Measurements from ENCODE around the gene CDK5. TPM values are rescaled to one million over a fixed set of nuclear protein-coding genes. Genes with fewer than 3 reads are reported as not detected.

CDK5 gene
- total RNA-seq, 1 experiment from 2014 or later = 21.1 TPM

DNA sequence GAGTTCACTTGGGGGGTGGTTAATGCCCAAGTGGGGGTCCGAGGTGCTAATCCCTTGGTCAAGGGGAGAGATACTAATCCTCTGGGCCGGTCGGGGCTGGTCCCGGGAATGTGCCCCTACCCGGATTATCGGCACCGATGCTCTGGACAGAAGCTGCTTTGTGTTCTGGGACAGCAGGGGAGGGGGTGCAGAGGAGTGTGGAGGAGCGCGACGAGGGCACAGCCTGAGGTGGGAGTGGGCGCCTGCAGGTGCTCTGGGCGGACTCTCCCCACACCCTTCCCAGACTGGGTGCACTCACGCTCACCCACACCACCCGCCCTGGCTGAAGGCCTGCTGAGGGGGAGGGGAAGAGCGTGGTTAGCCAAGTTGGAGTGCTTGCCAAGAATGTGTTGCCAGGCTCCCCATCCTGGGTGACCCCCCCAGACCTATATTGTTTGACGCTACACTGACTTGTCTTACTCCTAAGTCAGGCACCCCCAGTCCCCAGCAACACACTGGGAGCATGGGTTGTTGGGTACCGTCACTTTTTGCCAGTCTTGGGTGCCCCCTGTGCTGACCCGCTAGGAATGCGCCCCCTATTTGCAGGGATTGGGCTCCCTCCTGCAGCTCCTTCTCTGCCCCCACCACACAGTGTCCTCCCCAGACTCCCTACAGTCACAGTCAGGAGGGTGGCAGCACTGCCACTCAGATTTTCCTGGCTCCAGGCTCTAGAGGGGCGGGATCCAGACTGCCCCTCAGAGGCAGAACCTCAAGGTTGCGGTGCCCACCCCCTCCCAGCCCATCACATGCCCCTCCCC lies 2.9 kb upstream of the CDK5 start:
- POLR2A ChIA-PET (ENCODE audit: low non-redundant PET) = interaction anchor here (0.5 kb wide), 1 partner anchor 734 kb away, joined by 3 read pairs; no protein-coding TSS in a partner anchor

DNA sequence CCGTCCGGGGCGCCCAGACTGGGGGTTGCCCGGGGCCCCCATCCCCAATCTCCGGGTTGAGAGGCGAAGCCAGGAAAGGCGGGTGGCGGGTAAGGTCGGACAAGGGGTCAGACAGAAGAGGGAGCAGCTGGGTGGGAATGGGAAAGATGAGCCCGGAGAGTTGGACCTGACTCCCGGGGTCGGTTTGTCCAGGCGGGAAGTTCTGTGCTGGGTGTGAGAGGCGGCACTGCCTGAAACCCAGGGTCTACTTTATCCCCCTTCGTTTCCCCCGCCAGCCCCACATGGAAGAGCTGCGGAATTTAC lies 2.4 kb upstream of the CDK5 start:
- H3K36me3 ChIP-seq (ENCODE audit: insufficient read depth, low read length, poor library complexity, severe bottlenecking) = peaks cover 10% of the 10 kb centered on the region
- BruUV-seq (replicated peaks) = no TSS peak
- H3K27me3 ChIP-seq (replicated peaks; ENCODE audit: insufficient read depth, low read depth, low read length, poor library complexity) = no peaks in the 10 kb centered on the region
- TF ChIP-seq, protein P1, sequence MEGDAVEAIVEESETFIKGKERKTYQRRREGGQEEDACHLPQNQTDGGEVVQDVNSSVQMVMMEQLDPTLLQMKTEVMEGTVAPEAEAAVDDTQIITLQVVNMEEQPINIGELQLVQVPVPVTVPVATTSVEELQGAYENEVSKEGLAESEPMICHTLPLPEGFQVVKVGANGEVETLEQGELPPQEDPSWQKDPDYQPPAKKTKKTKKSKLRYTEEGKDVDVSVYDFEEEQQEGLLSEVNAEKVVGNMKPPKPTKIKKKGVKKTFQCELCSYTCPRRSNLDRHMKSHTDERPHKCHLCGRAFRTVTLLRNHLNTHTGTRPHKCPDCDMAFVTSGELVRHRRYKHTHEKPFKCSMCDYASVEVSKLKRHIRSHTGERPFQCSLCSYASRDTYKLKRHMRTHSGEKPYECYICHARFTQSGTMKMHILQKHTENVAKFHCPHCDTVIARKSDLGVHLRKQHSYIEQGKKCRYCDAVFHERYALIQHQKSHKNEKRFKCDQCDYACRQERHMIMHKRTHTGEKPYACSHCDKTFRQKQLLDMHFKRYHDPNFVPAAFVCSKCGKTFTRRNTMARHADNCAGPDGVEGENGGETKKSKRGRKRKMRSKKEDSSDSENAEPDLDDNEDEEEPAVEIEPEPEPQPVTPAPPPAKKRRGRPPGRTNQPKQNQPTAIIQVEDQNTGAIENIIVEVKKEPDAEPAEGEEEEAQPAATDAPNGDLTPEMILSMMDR (conservative IDR thresholded peaks at IDR 0.05; ENCODE audit: low read depth, low read length) = no peak; the same call in 1 of the 2 replicates
- no peak for TF ChIP-seq EZH2 (IDR thresholded peaks at IDR 0.05; ENCODE audit: borderline replicate concordance, low read depth, low read length, poor library complexity, severe bottlenecking)
- no peak for DNase-seq (ENCODE audit: low spot score)
- peak overlapping the region; percentile 99 for H3K4me3 ChIP-seq (ENCODE audit: low read depth, low read length, poor library complexity, severe bottlenecking)
- H3K4me1 ChIP-seq (ENCODE audit: insufficient read depth, low read length, poor library complexity, severe bottlenecking) = peaks cover 34% of the 10 kb centered on the region
- peak overlapping the region; percentile 78 for H3K27ac ChIP-seq (ENCODE audit: low read depth, low read length, poor library complexity, severe bottlenecking)
- POLR2A ChIA-PET (ENCODE audit: low non-redundant PET) = no interaction called here
- CTCF ChIA-PET = interaction anchor here (1.0 kb wide), 1 partner anchor 32 kb away, joined by 3 read pairs; the partner anchor contains the start of gene ABCB8
- intact Hi-C loops (cut with micrococcal nuclease; ENCODE audit: unreplicated experiment) = no loop called here
- H3K9me3 ChIP-seq (ENCODE audit: low read depth, low read length, poor library complexity, severe bottlenecking) = no peaks in the 10 kb centered on the region

More for the DNA sequence above, 2.9 kb upstream of the CDK5 start:
- TF ChIP-seq EZH2 (IDR thresholded peaks at IDR 0.05; ENCODE audit: borderline replicate concordance, low read depth, low read length, poor library complexity, severe bottlenecking) = no peak
- TF ChIP-seq, protein P1 (conservative IDR thresholded peaks at IDR 0.05; ENCODE audit: low read depth, low read length) = peak; percentile 37; the same call in 1 of the 2 replicates
- peaks cover 34% of the 10 kb centered on the region for H3K4me1 ChIP-seq (ENCODE audit: insufficient read depth, low read length, poor library complexity, severe bottlenecking)
- H3K4me3 ChIP-seq (ENCODE audit: low read depth, low read length, poor library complexity, severe bottlenecking) = peak overlapping the region; percentile 99
- no peaks in the 10 kb centered on the region for H3K27me3 ChIP-seq (replicated peaks; ENCODE audit: insufficient read depth, low read depth, low read length, poor library complexity)
- peaks cover 10% of the 10 kb centered on the region for H3K36me3 ChIP-seq (ENCODE audit: insufficient read depth, low read length, poor library complexity, severe bottlenecking)
- no peaks in the 10 kb centered on the region for H3K9me3 ChIP-seq (ENCODE audit: low read depth, low read length, poor library complexity, severe bottlenecking)
- intact Hi-C loops (cut with micrococcal nuclease; ENCODE audit: unreplicated experiment) = no loop called here
- H3K27ac ChIP-seq (ENCODE audit: low read depth, low read length, poor library complexity, severe bottlenecking) = peak overlapping the region; percentile 78
- DNase-seq (ENCODE audit: low spot score) = peak; percentile 63
- CTCF ChIA-PET = interaction anchor here (0.5 to 1.0 kb wide), 2 partner anchors 15 to 32 kb away, joined by 3 to 6 read pairs; partner anchors contain the start of gene ABCB8
- no TSS peak for BruUV-seq (replicated peaks)

DNA sequence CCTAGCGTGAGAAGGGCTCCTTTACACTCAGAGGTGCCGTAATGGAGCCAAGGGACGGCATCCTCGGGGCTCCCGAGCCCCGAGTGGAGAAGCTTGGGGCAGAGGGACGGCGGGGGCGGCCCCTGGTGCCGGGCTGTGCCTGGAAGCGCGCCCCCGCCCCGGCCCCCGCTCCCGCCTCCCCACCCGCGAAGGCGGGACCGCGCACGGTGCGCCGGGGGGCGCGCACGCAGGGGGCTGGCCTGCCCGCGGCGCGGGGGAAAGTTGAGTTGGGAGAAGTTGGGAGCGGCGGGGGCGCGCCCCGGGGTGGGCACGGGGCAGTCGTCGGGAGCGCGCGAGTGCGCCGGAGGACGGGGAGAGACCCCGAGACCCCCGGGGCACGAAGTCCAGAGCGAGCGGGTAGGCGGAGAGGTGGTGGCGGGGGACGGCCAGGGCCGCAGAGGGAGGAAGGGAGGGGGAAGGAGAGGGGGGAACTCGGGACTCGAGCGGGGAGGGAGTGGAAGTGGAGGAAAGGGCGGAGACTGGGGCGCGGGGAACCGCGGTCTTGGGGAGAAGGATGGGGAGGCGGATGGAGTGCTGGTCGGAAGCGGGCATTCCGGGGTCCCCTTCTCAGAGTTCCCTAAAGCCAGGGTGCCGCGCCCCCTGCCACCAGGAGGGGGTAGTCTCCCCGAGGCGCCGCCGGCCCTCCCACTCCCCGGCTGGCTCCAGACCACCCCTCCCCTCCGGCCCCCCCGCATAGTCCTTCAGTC lies 1.8 kb upstream of the CDK5 start, which contains the start of gene SLC4A2:
Gene SLC4A2, plus strand, starts transcription at position 223 of the 746 bp plus-strand sequence. CDS start 2,399 bp downstream, outside the sequence.
- Histone ChIP-seq H3K27me3 (replicated peaks; ENCODE audit: insufficient read depth, low read depth, low read length, poor library complexity) (no peaks in the 10 kb centered on the region), H3K27ac (ENCODE audit: low read depth, low read length, poor library complexity, severe bottlenecking) (peak within 1 kb of the TSS; percentile 78), H3K4me3 (ENCODE audit: low read depth, low read length, poor library complexity, severe bottlenecking) (peak within 1 kb of the TSS; percentile 99), H3K36me3 (ENCODE audit: insufficient read depth, low read length, poor library complexity, severe bottlenecking) (peaks cover 5% of the 10 kb centered on the region), H3K4me1 (ENCODE audit: insufficient read depth, low read length, poor library complexity, severe bottlenecking) (peaks cover 34% of the 10 kb centered on the region), H3K9me3 (ENCODE audit: low read depth, low read length, poor library complexity, severe bottlenecking) (no peaks in the 10 kb centered on the region)
- intact Hi-C loops (cut with micrococcal nuclease; ENCODE audit: unreplicated experiment) = loop anchor here (2.0 to 5.0 kb wide), 2 partner anchors 31 to 173 kb away; partner anchors contain the start of genes ABCB8 and CHPF2
- BruUV-seq (replicated peaks) = no TSS peak
- no peak for TF ChIP-seq EZH2 (IDR thresholded peaks at IDR 0.05; ENCODE audit: borderline replicate concordance, low read depth, low read length, poor library complexity, severe bottlenecking)
- TF ChIP-seq, protein P1 (conservative IDR thresholded peaks at IDR 0.05; ENCODE audit: low read depth, low read length) = peak; percentile 58
- ChIA-PET POLR2A (ENCODE audit: low non-redundant PET) (no interaction called here), CTCF (interaction anchor here (1.0 kb wide), 1 partner anchor 31 kb away, joined by 3 read pairs; the partner anchor contains the start of gene ABCB8)
- peak; percentile 89 for DNase-seq (ENCODE audit: low spot score)
